KOPT-K1 (cell line): ENCODE data around the gene ZBED6.
"Not testable (repeated sequence)": the region's sequence is repeated elsewhere in the genome, so short reads cannot be mapped to it uniquely, and the experiment has no call there.

Source experiments
- H3K27ac ChIP-seq: fragments of 200-600 bp; sonication (generic); 2 replicates; pipeline ENCODE4 v1.5.1; 2016; ENCODE audit warnings: antibody characterized with exemption, mild to moderate bottlenecking, low read depth, low read length; ENCODE audit not compliant: poor library complexity, severe bottlenecking
- H3K36me3 ChIP-seq: fragments of 200-600 bp; sonication (generic); 2 replicates; pipeline ENCODE4 v1.5.1; 2017; ENCODE audit warnings: antibody characterized with exemption, mild to moderate bottlenecking, low read length, moderate library complexity; ENCODE audit not compliant: insufficient read depth
- H3K9me3 ChIP-seq: fragments of 200-600 bp; sonication (generic); 2 replicates; pipeline ENCODE4 v1.5.1; 2017; ENCODE audit warnings: antibody characterized with exemption, low read length, mild to moderate bottlenecking; ENCODE audit not compliant: insufficient read depth, poor library complexity, severe bottlenecking

Gene ZBED6

GRCh38 chr1:203795441-203796235 lies at the start of gene ZBED6, which contains the start of gene ZC3H11A:
Gene ZBED6, plus strand, starts transcription at chr1:203795623. Its CDS starts 1,900 bp downstream, at chr1:203797523.
Gene ZC3H11A, plus strand, starts transcription at chr1:203795623. Its CDS starts 21,448 bp downstream, at chr1:203817071.
- Histone ChIP-seq H3K36me3 (peaks cover 39% of the 10 kb centered on the region), H3K9me3 (no peaks in the 10 kb centered on the region), H3K27ac (peak within 1 kb of the TSS; percentile 85)

- Histone ChIP-seq H3K9me3 (no peaks in the 10 kb centered on the region), H3K36me3 (peaks cover 14% of the 10 kb centered on the region), H3K27ac (no peak overlapping the region)
Observed at GRCh38 chr1:203746281-203746680, 49.1 kb upstream of the ZBED6 start.

- H3K27ac ChIP-seq: no peak overlapping the region
- no peaks in the 10 kb centered on the region for H3K36me3 ChIP-seq
- no peaks in the 10 kb centered on the region for H3K9me3 ChIP-seq
Observed at GRCh38 chr1:203751051-203751450, 44.4 kb upstream of the ZBED6 start.

- H3K9me3 ChIP-seq, H3K27ac ChIP-seq, H3K36me3 ChIP-seq: not testable (repeated sequence)
Observed at GRCh38 chr1:203751618-203752361, 43.6 kb upstream of the ZBED6 start.

GRCh38 chr1:203754455-203754864 lies 41.0 kb upstream of the ZBED6 start:
- H3K9me3 ChIP-seq: no peaks in the 10 kb centered on the region
- peak overlapping the region; percentile 79 for H3K27ac ChIP-seq
- H3K36me3 ChIP-seq: no peaks in the 10 kb centered on the region

GRCh38 chr1:203756036-203756435 lies 39.4 kb upstream of the ZBED6 start:
- no peaks in the 10 kb centered on the region for H3K36me3 ChIP-seq
- H3K9me3 ChIP-seq: no peaks in the 10 kb centered on the region
- no peak overlapping the region for H3K27ac ChIP-seq

GRCh38 chr1:203758749-203759148 lies 36.7 kb upstream of the ZBED6 start:
- H3K27ac ChIP-seq, H3K9me3 ChIP-seq, H3K36me3 ChIP-seq: not testable (repeated sequence)

- Histone ChIP-seq H3K9me3 (no peaks in the 10 kb centered on the region), H3K36me3 (no peaks in the 10 kb centered on the region), H3K27ac (no peak overlapping the region)
Observed at GRCh38 chr1:203760506-203760905, 34.9 kb upstream of the ZBED6 start.

GRCh38 chr1:203761958-203762357 lies 33.5 kb upstream of the ZBED6 start:
- H3K27ac ChIP-seq, H3K36me3 ChIP-seq, H3K9me3 ChIP-seq: not testable (repeated sequence)

GRCh38 chr1:203763505-203763904 lies 31.9 kb upstream of the ZBED6 start:
- Histone ChIP-seq H3K36me3 (peaks cover 5% of the 10 kb centered on the region; the same call in 1 of the 2 replicates), H3K27ac (peak overlapping the region; percentile 94), H3K9me3 (no peaks in the 10 kb centered on the region)

GRCh38 chr1:203764105-203765028 lies 31.1 kb upstream of the ZBED6 start:
- H3K36me3 ChIP-seq: peaks cover 9% of the 10 kb centered on the region; the same call in 1 of the 2 replicates
- H3K27ac ChIP-seq: peak overlapping the region; percentile 94
- no peaks in the 10 kb centered on the region for H3K9me3 ChIP-seq

- peak within 1 kb of the TSS; percentile 94 for H3K27ac ChIP-seq
- H3K9me3 ChIP-seq: no peaks in the 10 kb centered on the region
- peaks cover 12% of the 10 kb centered on the region; the same call in 1 of the 2 replicates for H3K36me3 ChIP-seq
Observed at GRCh38 chr1:203765029-203765837, 30.2 kb upstream of the ZBED6 start, which contains the start of gene LAX1. Gene LAX1, plus strand, starts transcription at chr1:203765183. Its CDS starts 383 bp downstream, at chr1:203765566.

- Histone ChIP-seq H3K27ac (no peak overlapping the region), H3K36me3 (peaks cover 40% of the 10 kb centered on the region), H3K9me3 (no peaks in the 10 kb centered on the region)
Observed at GRCh38 chr1:203768256-203768655, 27.2 kb upstream of the ZBED6 start.
